ENCODE results near the gene SFTPD. TPM values are rescaled to one million over a fixed set of nuclear protein-coding genes. Genes with fewer than 3 reads are reported as not detected.

The SFTPD gene
- total RNA-seq, 1 experiment from 2014 or later: 0.24 TPM

DNA sequence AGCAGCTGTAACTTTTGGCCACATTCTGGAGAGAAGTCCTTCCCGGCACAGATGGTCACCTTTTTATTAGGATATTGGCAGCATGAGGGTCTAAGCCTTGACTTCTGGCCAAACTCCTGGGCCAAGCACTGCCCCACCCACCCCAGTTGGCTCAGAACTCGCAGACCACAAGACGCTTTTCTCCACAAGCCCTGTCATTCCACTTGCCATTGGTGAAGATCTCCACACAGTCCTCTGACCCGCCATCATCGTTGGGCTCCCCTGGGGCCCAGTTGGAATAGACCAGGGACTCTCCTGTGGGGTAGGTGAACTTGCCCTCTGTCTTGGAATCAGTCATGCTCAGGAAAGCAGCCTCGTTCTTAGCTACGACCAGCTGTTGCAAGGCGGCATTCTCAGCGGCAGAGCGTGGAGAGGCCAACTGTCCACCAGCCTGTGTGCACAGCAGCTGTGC is 11.2 kb downstream of the SFTPD start:
- H3K56ac ChIP-seq (ENCODE audit: insufficient read length, low read depth, low read length): no peak overlapping the region
- Mint-ChIP-seq H3K9me3 (no peaks in the 10 kb centered on the region; a peak in 1 of 5 replicates), H3K4me1 (no peaks in the 10 kb centered on the region), H3K36me3 (ENCODE audit: insufficient read depth in 1 of 3, low read depth in 3 of 3) (no peaks in the 10 kb centered on the region), H3K27ac (no peak overlapping the region), H3K27me3 (ENCODE audit: low read depth) (peaks cover 7% of the 10 kb centered on the region), H3K4me3 (no peak overlapping the region)
- no peaks in the 10 kb centered on the region for H3K27me3 ChIP-seq (ENCODE audit: insufficient read depth, low read length)
- no peak overlapping the region for H4K5ac ChIP-seq (ENCODE audit: insufficient read length, low read depth, low read length)
- no peak overlapping the region for H3K9ac ChIP-seq (ENCODE audit: extremely low read depth, insufficient read length, low read length)
- H2AK5ac ChIP-seq (ENCODE audit: insufficient read length, low read length): no peak overlapping the region
- no CpG with 5 or more reads among the region's 10 CpGs for WGBS (ENCODE audit: extremely low coverage, insufficient read length, low lambda C conversion rate)
- no peak overlapping the region for H3T11ph ChIP-seq (ENCODE audit: low read length)
- no peak overlapping the region for H3K27ac ChIP-seq (ENCODE audit: insufficient read length, low read depth, low read length)
- no peaks in the 10 kb centered on the region for H3K23me2 ChIP-seq (ENCODE audit: insufficient read length, low read depth, low read length, poor library complexity, severe bottlenecking)
- no peak overlapping the region for H3K14ac ChIP-seq (ENCODE audit: insufficient read depth, low read length)
- H2BK20ac ChIP-seq (ENCODE audit: low read depth, low read length, poor library complexity, severe bottlenecking): no peak overlapping the region
- no peak overlapping the region for H2BK12ac ChIP-seq (ENCODE audit: insufficient read length, low read depth, low read length)
- H3K79me2 ChIP-seq (ENCODE audit: insufficient read depth, low read length): no peaks in the 10 kb centered on the region
- H2BK5ac ChIP-seq (ENCODE audit: insufficient read length, low read length): no peak overlapping the region
- H4K8ac ChIP-seq (replicated peaks; ENCODE audit: insufficient read length, low read depth, low read length): no peak overlapping the region
- no peak overlapping the region for H3K4ac ChIP-seq (ENCODE audit: low read depth, low read length)
- H2BK120ac ChIP-seq (ENCODE audit: low read depth, low read length, poor library complexity, severe bottlenecking): no peak overlapping the region
- no peak overlapping the region for H2AFZ ChIP-seq (ENCODE audit: low read length)
- H4K91ac ChIP-seq (ENCODE audit: insufficient read length, low read depth, low read length): no peak overlapping the region
- no peak overlapping the region for H2BK15ac ChIP-seq (ENCODE audit: low read depth, low read length)
- TF ChIP-seq, protein P1, sequence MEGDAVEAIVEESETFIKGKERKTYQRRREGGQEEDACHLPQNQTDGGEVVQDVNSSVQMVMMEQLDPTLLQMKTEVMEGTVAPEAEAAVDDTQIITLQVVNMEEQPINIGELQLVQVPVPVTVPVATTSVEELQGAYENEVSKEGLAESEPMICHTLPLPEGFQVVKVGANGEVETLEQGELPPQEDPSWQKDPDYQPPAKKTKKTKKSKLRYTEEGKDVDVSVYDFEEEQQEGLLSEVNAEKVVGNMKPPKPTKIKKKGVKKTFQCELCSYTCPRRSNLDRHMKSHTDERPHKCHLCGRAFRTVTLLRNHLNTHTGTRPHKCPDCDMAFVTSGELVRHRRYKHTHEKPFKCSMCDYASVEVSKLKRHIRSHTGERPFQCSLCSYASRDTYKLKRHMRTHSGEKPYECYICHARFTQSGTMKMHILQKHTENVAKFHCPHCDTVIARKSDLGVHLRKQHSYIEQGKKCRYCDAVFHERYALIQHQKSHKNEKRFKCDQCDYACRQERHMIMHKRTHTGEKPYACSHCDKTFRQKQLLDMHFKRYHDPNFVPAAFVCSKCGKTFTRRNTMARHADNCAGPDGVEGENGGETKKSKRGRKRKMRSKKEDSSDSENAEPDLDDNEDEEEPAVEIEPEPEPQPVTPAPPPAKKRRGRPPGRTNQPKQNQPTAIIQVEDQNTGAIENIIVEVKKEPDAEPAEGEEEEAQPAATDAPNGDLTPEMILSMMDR (conservative IDR thresholded peaks at IDR 0.05): no peak
- DNase-seq: peak; percentile 9
- no peaks in the 10 kb centered on the region for H4K20me1 ChIP-seq (ENCODE audit: control insufficient read depth, insufficient read depth, insufficient read length)
- no peak overlapping the region for H3K18ac ChIP-seq (ENCODE audit: insufficient read length, low read depth, low read length)
- no peaks in the 10 kb centered on the region for H3K4me1 ChIP-seq (ENCODE audit: insufficient read depth, low read length)
- no peaks in the 10 kb centered on the region for H3K79me1 ChIP-seq (ENCODE audit: insufficient read depth, low read depth, low read length, poor library complexity, severe bottlenecking)
- H3K4me2 ChIP-seq (ENCODE audit: insufficient read depth, insufficient read length, low read length): no peak overlapping the region
- H3K9me3 ChIP-seq (ENCODE audit: control insufficient read depth, low read depth, low read length): no peaks in the 10 kb centered on the region
- H3K23ac ChIP-seq (ENCODE audit: insufficient read length, low read depth, low read length): no peak overlapping the region
